ENCODE data around the gene CCDC85C.
A peak's percentile ranks its signal among the peaks of the same experiment; 100 is the strongest.

Gene CCDC85C

GRCh38 chr14:99556134-99556791 is 47.7 kb downstream of the CCDC85C start:
- DNase-seq (ENCODE audit: low spot score) = no peak

- DNase-seq (ENCODE audit: low spot score) = no peak
These were observed 49.1 kb downstream of the CCDC85C start for GRCh38 chr14:99554757-99555531.

- DNase-seq (ENCODE audit: low spot score) = no peak
These were observed 49.8 kb downstream of the CCDC85C start for GRCh38 chr14:99554184-99554583.

- peak; percentile 23 for DNase-seq (ENCODE audit: low spot score)
These were observed 51.3 kb downstream of the CCDC85C start for GRCh38 chr14:99552572-99553216.

GRCh38 chr14:99552021-99552553 is 51.9 kb downstream of the CCDC85C start:
- DNase-seq (ENCODE audit: low spot score) = no peak

- DNase-seq (ENCODE audit: low spot score) = no peak
These were observed 52.7 kb downstream of the CCDC85C start for GRCh38 chr14:99551034-99551922.

GRCh38 chr14:99550387-99550992 is 53.5 kb downstream of the CCDC85C start:
- DNase-seq (ENCODE audit: low spot score) = no peak

- no peak for DNase-seq (ENCODE audit: low spot score)
These were observed 54.3 kb downstream of the CCDC85C start for GRCh38 chr14:99549684-99550083.

- no peak for DNase-seq (ENCODE audit: low spot score)
These were observed 55.0 kb downstream of the CCDC85C start for GRCh38 chr14:99548871-99549515.

- no peak for DNase-seq (ENCODE audit: low spot score)
These were observed 55.8 kb downstream of the CCDC85C start for GRCh38 chr14:99548255-99548654.

- no peak for DNase-seq (ENCODE audit: low spot score)
These were observed 57.6 kb downstream of the CCDC85C start for GRCh38 chr14:99546234-99546879.

- no peak for DNase-seq (ENCODE audit: low spot score)
These were observed 58.4 kb downstream of the CCDC85C start for GRCh38 chr14:99545586-99545985.

GRCh38 chr14:99544991-99545390 is 59.0 kb downstream of the CCDC85C start:
- DNase-seq (ENCODE audit: low spot score) = no peak

- no peak for DNase-seq (ENCODE audit: low spot score)
These were observed 60.0 kb downstream of the CCDC85C start for GRCh38 chr14:99543985-99544384.

- DNase-seq (ENCODE audit: low spot score) = no peak
These were observed 60.6 kb downstream of the CCDC85C start for GRCh38 chr14:99543370-99543769.

- no peak for DNase-seq (ENCODE audit: low spot score)
These were observed 61.4 kb downstream of the CCDC85C start for GRCh38 chr14:99542566-99542965.

- no peak for DNase-seq (ENCODE audit: low spot score)
These were observed 62.1 kb downstream of the CCDC85C start for GRCh38 chr14:99541677-99542470.

- DNase-seq (ENCODE audit: low spot score) = no peak
These were observed 62.8 kb downstream of the CCDC85C start for GRCh38 chr14:99541211-99541610.

- DNase-seq (ENCODE audit: low spot score) = no peak
These were observed 63.6 kb downstream of the CCDC85C start for GRCh38 chr14:99540196-99541032.
